CD1c-positive myeloid dendritic cell (primary cell): Measurements from ENCODE around the gene NKAIN2.
"Not testable (repeated sequence)": the region's sequence is repeated elsewhere in the genome, so short reads cannot be mapped to it uniquely, and the experiment has no call there.

Source experiments
- DNase-seq: peaks from one replicate; pipeline ENCODE4 v3.0.0-alpha.2; 2016; ENCODE audit errors: extremely low spot score

NKAIN2 gene

GRCh38 chr6:124080483-124080882 lies 276.8 kb downstream of the NKAIN2 start:
- DNase-seq: no peak

- no peak for DNase-seq
Observed at GRCh38 chr6:124090491-124090890, 286.8 kb downstream of the NKAIN2 start.

- no peak for DNase-seq
Observed at GRCh38 chr6:124099520-124099919, 295.9 kb downstream of the NKAIN2 start.

- no peak for DNase-seq
Observed at GRCh38 chr6:124110514-124110913, 306.8 kb downstream of the NKAIN2 start.

GRCh38 chr6:124119596-124119995 lies 315.9 kb downstream of the NKAIN2 start:
- no peak for DNase-seq

- DNase-seq: no peak
Observed at GRCh38 chr6:124123617-124124209, 320.0 kb downstream of the NKAIN2 start.

GRCh38 chr6:124131259-124131658 lies 327.6 kb downstream of the NKAIN2 start:
- DNase-seq: no peak

- DNase-seq: no peak
Observed at GRCh38 chr6:124131779-124132178, 328.1 kb downstream of the NKAIN2 start.

- no peak for DNase-seq
Observed at GRCh38 chr6:124132256-124132655, 328.6 kb downstream of the NKAIN2 start.

GRCh38 chr6:124142852-124143251 lies 339.2 kb downstream of the NKAIN2 start:
- DNase-seq: no peak

- DNase-seq: no peak
Observed at GRCh38 chr6:124143435-124143834, 339.8 kb downstream of the NKAIN2 start.

GRCh38 chr6:124147621-124148020 lies 344.0 kb downstream of the NKAIN2 start:
- no peak for DNase-seq

- DNase-seq: no peak
Observed at GRCh38 chr6:124148236-124148957, 344.7 kb downstream of the NKAIN2 start.

GRCh38 chr6:124149646-124150045 lies 346.0 kb downstream of the NKAIN2 start:
- no peak for DNase-seq

- DNase-seq: no peak
Observed at GRCh38 chr6:124158024-124158423, 354.4 kb downstream of the NKAIN2 start.

- no peak for DNase-seq
Observed at GRCh38 chr6:124163676-124164075, 360.0 kb downstream of the NKAIN2 start.

- DNase-seq: no peak
Observed at GRCh38 chr6:124164343-124164742, 360.7 kb downstream of the NKAIN2 start.

- not testable (repeated sequence) for DNase-seq
Observed at GRCh38 chr6:124167249-124167648, 363.6 kb downstream of the NKAIN2 start.

- no peak for DNase-seq
Observed at GRCh38 chr6:124190256-124190655, 386.6 kb downstream of the NKAIN2 start.

- no peak for DNase-seq
Observed at GRCh38 chr6:124193132-124193531, 389.5 kb downstream of the NKAIN2 start.

GRCh38 chr6:124197148-124197547 lies 393.5 kb downstream of the NKAIN2 start:
- DNase-seq: no peak

GRCh38 chr6:124199286-124199685 lies 395.6 kb downstream of the NKAIN2 start:
- no peak for DNase-seq

GRCh38 chr6:124200661-124201060 lies 397.0 kb downstream of the NKAIN2 start:
- DNase-seq: no peak
